Neuronal stem cell (in vitro differentiated cells): ENCODE data around the gene RANBP17.

ENCODE experiments used
- DNase-seq: peaks from one replicate; pipeline ENCODE4 v3.0.0-alpha.2; 2013; ENCODE audit warnings: low spot score
- H2AFZ ChIP-seq: one replicate; pipeline ENCODE4 v1.6.1; 2013; ENCODE audit warnings: mild to moderate bottlenecking, low read length, inconsistent platforms
- H2AK5ac ChIP-seq: 2 replicates; pipeline ENCODE4 v1.6.1; 2013; ENCODE audit warnings: low read depth, mild to moderate bottlenecking, inconsistent platforms, low read length, moderate library complexity, mixed read lengths
- H2BK120ac ChIP-seq: 2 replicates; pipeline ENCODE4 v1.6.1; 2013; ENCODE audit warnings: low read depth, mild to moderate bottlenecking, inconsistent platforms, low read length, moderate library complexity, mixed read lengths
- H2BK12ac ChIP-seq: one replicate; pipeline ENCODE4 v1.6.1; 2013; ENCODE audit warnings: low read length, inconsistent platforms
- H2BK15ac ChIP-seq: 2 replicates; pipeline ENCODE4 v1.6.1; 2013; ENCODE audit warnings: mild to moderate bottlenecking, low read length, inconsistent platforms, mixed read lengths
- H2BK5ac ChIP-seq: one replicate; pipeline ENCODE4 v1.6.1; 2013; ENCODE audit warnings: inconsistent platforms, mild to moderate bottlenecking, low read length, moderate library complexity
- H3K14ac ChIP-seq: one replicate; pipeline ENCODE4 v1.6.1; 2013; ENCODE audit warnings: low read length, inconsistent platforms
- H3K18ac ChIP-seq: 2 replicates; pipeline ENCODE4 v1.6.1; 2013; ENCODE audit warnings: low read length, inconsistent platforms
- H3K23ac ChIP-seq: 2 replicates; pipeline ENCODE4 v1.6.1; 2013; ENCODE audit warnings: low read depth, mild to moderate bottlenecking, mixed read lengths, low read length, inconsistent platforms; ENCODE audit not compliant: poor library complexity
- H3K27ac ChIP-seq: replicated peaks from 3 replicates; pipeline ENCODE4 v1.5.1; 2013; ENCODE audit warnings: low read length, inconsistent platforms
- H3K27me3 ChIP-seq, 3 experiments: 2 replicates each; pipeline ENCODE4 v1.6.1; 2013; ENCODE audit warnings: low read length in 3 of 3, mild to moderate bottlenecking in 2 of 3, inconsistent platforms in 1 of 3, low read depth in 1 of 3, mixed read lengths in 1 of 3, moderate library complexity in 1 of 3; ENCODE audit not compliant: control insufficient read depth in 3 of 3, insufficient read depth in 3 of 3
- H3K36me3 ChIP-seq, 2 donors: replicated peaks in 1 of 2; 2 replicates each; pipeline ENCODE4 v1.6.1; 2013; ENCODE audit warnings: low read length in 2 of 2; ENCODE audit not compliant: control insufficient read depth in 2 of 2, insufficient read depth in 2 of 2
- H3K4ac ChIP-seq: 2 replicates; pipeline ENCODE4 v1.6.1; 2013; ENCODE audit warnings: inconsistent platforms, mild to moderate bottlenecking, low read length, moderate library complexity
- H3K4me1 ChIP-seq, 2 donors: 1 replicate in 1 of 2; 2 replicates in 1 of 2; pipeline ENCODE4 v1.6.1; 2013; ENCODE audit warnings: low read length in 2 of 2, low read depth in 1 of 2; ENCODE audit not compliant: control insufficient read depth in 2 of 2, insufficient read depth in 1 of 2
- H3K4me2 ChIP-seq: one replicate; pipeline ENCODE4 v1.6.1; 2013; ENCODE audit warnings: mild to moderate bottlenecking, low read length, inconsistent platforms; ENCODE audit not compliant: insufficient read depth, poor library complexity, severe bottlenecking
- H3K4me3 ChIP-seq, 2 donors: 2 replicates each; pipeline ENCODE4 v1.5.1; 2013; ENCODE audit warnings: low read length in 2 of 2, mild to moderate bottlenecking in 2 of 2, inconsistent platforms in 1 of 2, moderate library complexity in 1 of 2
- H3K79me1 ChIP-seq: one replicate; pipeline ENCODE4 v1.6.1; 2013; ENCODE audit warnings: low read depth, mild to moderate bottlenecking, inconsistent platforms, low read length, moderate library complexity
- H3K9ac ChIP-seq: one replicate; pipeline ENCODE4 v1.6.1; 2013; ENCODE audit warnings: mild to moderate bottlenecking, low read depth, low read length, inconsistent platforms; ENCODE audit not compliant: poor library complexity
- H3K9me3 ChIP-seq, 2 donors: replicated peaks in 1 of 2; 2 replicates each; pipeline versions ENCODE3 to v1.6.1; 2013; ENCODE audit warnings: low read length in 2 of 2, mild to moderate bottlenecking in 2 of 2, inconsistent platforms in 1 of 2, low read depth in 1 of 2, mixed read lengths in 1 of 2, moderate library complexity in 1 of 2; ENCODE audit not compliant: control insufficient read depth in 2 of 2, insufficient read depth in 1 of 2
- H4K8ac ChIP-seq: one replicate; pipeline ENCODE4 v1.6.1; 2013; ENCODE audit warnings: low read depth, mild to moderate bottlenecking, inconsistent platforms, low read length, moderate library complexity
- H4K91ac ChIP-seq: one replicate; pipeline ENCODE4 v1.6.1; 2013; ENCODE audit warnings: low read length, low read depth, mild to moderate bottlenecking, inconsistent platforms; ENCODE audit not compliant: poor library complexity
- WGBS, 2 donors: extraction: QIAGEN DNeasy Blood & Tissue Kit; methylation state at CpG; one replicate each; pipeline ENCODE4 v1.1.7; 2013; ENCODE audit warnings: missing lambda C conversion rate in 2 of 2, mixed read lengths in 1 of 2; ENCODE audit not compliant: insufficient read length in 2 of 2, insufficient replicate concordance in 1 of 2; ENCODE audit errors: extremely low coverage in 2 of 2; 5-methylcytosine and 5-hydroxymethylcytosine counted together

The RANBP17 gene

DNA sequence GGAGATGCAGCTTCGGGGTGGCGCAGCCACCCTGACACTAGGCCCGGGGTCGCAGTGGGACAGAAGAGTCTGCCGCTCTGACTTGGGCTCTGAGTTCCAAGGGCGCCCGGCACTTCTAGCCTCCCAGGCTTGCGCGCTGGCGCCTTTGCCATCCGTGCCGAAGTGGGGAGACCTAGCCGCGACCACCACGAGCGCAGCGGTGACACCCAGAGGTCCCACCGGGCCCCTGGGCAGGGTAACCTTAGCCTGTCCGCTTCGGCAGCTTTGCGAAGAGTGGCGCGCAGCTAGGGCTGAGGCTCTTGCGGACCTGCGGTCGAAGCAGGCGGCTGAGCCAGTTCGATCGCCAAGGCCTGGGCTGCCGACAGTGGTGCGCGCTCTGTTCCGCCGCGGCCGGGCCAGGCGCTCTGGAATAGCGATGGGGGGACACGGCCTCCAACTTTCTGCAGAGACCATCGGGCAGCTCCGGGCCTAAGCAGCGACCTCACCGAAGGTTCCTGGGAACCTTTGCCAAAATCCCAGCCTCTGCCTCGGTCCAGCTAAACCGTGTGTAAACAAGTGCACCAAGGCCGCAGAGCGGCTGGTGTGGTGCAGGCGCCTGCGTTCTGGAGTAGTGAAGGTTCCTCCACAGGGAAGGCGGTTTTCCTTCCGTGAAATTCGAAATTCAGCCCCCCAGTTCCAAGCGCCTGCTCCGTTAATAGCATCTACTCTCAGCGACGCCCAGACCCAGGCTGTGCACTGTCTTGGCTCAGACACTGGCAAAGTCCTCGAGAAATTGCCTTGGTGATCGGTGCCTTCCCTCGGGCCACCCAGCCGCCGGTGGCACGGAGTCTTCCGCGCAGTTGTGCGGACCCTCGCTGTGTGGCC is 454.7 kb downstream of the RANBP17 start:
- H2BK5ac ChIP-seq: no peak overlapping the region
- no peak overlapping the region for H3K23ac ChIP-seq
- H2AK5ac ChIP-seq: peak overlapping the region; percentile 72
- no peak overlapping the region for H4K8ac ChIP-seq
- peak overlapping the region; percentile 7 for H3K18ac ChIP-seq
- peak overlapping the region; percentile 90 for H2AFZ ChIP-seq
- no peak for DNase-seq
- no CpG with 5 or more reads among the region's 66 CpGs for WGBS, 2 donors
- peaks cover 62 to 98% (median 93%) of the 10 kb centered on the region in 3 experiments for H3K27me3 ChIP-seq
- H3K9me3 ChIP-seq: peaks cover 0 to 4% of the 10 kb centered on the region in 2 donors
- H3K4me2 ChIP-seq: no peak overlapping the region
- no peak overlapping the region for H3K4me3 ChIP-seq
- no peak overlapping the region for H2BK120ac ChIP-seq
- no peak overlapping the region for H3K4ac ChIP-seq
- no peak overlapping the region for H3K9ac ChIP-seq
- no peaks in the 10 kb centered on the region for H3K79me1 ChIP-seq
- H3K14ac ChIP-seq: no peak overlapping the region
- H3K4me1 ChIP-seq: peaks cover 2 to 14% of the 10 kb centered on the region in 2 donors
- no peak overlapping the region for H4K91ac ChIP-seq
- no peak overlapping the region for H2BK15ac ChIP-seq
- no peak overlapping the region for H3K27ac ChIP-seq
- H2BK12ac ChIP-seq: no peak overlapping the region
- no peaks in the 10 kb centered on the region for H3K36me3 ChIP-seq

DNA sequence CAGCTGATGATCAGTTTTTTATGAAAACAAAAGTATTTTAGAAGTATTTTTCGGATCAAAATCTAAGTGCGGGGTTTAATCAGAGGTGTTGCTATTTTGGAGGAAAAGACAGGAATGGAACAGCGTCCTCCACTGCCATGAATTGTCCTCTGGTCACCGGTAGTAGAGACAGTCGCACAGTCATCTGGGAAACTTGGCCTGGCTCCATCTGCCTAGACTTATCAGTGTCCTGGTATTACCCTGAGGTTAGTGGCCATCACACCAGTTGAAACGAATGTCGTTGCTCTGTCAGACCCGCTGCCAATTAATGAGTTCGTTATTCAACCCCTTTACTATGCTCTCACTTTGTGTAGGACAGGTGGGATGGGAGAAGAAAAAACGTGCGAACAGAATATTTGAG is 455.4 kb downstream of the RANBP17 start:
- no peak overlapping the region for H2AFZ ChIP-seq
- no CpG with 5 or more reads among the region's 11 CpGs for WGBS, 2 donors
- H3K23ac ChIP-seq: no peak overlapping the region
- no peak overlapping the region for H2AK5ac ChIP-seq
- H2BK15ac ChIP-seq: no peak overlapping the region
- no peak overlapping the region for H2BK120ac ChIP-seq
- H3K79me1 ChIP-seq: no peaks in the 10 kb centered on the region
- no peak overlapping the region for H2BK5ac ChIP-seq
- H3K9me3 ChIP-seq: peaks cover 0 to 4% of the 10 kb centered on the region in 2 donors
- H3K27ac ChIP-seq: no peak overlapping the region
- H3K27me3 ChIP-seq: peaks cover 58 to 100% (median 89%) of the 10 kb centered on the region in 3 experiments
- no peak overlapping the region for H2BK12ac ChIP-seq
- H3K36me3 ChIP-seq: no peaks in the 10 kb centered on the region
- no peak overlapping the region for H4K8ac ChIP-seq
- H4K91ac ChIP-seq: no peak overlapping the region
- H3K4me2 ChIP-seq: no peak overlapping the region
- no peak overlapping the region for H3K4ac ChIP-seq
- no peak for DNase-seq
- no peak overlapping the region for H3K18ac ChIP-seq
- H3K14ac ChIP-seq: no peak overlapping the region
- no peak overlapping the region for H3K4me3 ChIP-seq
- no peak overlapping the region for H3K9ac ChIP-seq
- H3K4me1 ChIP-seq: peaks cover 2 to 12% of the 10 kb centered on the region in 2 donors

DNA sequence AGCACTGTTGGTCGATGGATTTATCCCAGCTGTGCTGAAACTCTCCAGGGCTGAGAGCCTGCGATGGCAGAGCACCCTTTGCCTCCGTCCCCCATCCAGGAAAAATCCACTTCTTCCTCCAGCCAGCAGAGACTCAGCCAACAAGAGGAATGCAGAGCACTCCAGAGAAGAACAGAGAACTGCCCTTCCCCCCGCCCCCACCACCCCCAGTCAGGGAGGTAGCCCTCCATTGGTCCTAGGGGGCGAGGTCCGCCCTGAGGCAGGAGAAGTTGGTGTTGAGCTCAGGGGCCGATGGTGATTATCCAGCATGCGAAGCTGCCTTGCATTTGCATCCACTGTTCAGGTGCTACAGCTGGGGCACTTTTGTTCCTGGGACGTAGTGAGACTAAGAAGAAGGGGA is 456.2 kb downstream of the RANBP17 start:
- Histone ChIP-seq H3K27ac (no peak overlapping the region), H3K4me3 (no peak overlapping the region), H3K23ac (no peak overlapping the region), H3K14ac (no peak overlapping the region), H2AFZ (no peak overlapping the region), H2BK15ac (no peak overlapping the region), H4K91ac (no peak overlapping the region), H3K18ac (no peak overlapping the region), H3K9ac (no peak overlapping the region), H3K4me1 (peaks cover 2 to 9% of the 10 kb centered on the region in 2 donors), H3K9me3 (peaks cover 0 to 2% of the 10 kb centered on the region in 2 donors), H3K4ac (no peak overlapping the region), H3K36me3 (no peaks in the 10 kb centered on the region), H2BK120ac (peak overlapping the region; percentile 64), H2BK12ac (no peak overlapping the region), H3K4me2 (no peak overlapping the region), H3K79me1 (no peaks in the 10 kb centered on the region), H3K27me3 (peaks cover 50 to 100% (median 82%) of the 10 kb centered on the region in 3 experiments), H2AK5ac (no peak overlapping the region), H2BK5ac (no peak overlapping the region), H4K8ac (no peak overlapping the region)
- DNase-seq: no peak
- WGBS, 2 donors: no CpG with 5 or more reads among the region's 9 CpGs

DNA sequence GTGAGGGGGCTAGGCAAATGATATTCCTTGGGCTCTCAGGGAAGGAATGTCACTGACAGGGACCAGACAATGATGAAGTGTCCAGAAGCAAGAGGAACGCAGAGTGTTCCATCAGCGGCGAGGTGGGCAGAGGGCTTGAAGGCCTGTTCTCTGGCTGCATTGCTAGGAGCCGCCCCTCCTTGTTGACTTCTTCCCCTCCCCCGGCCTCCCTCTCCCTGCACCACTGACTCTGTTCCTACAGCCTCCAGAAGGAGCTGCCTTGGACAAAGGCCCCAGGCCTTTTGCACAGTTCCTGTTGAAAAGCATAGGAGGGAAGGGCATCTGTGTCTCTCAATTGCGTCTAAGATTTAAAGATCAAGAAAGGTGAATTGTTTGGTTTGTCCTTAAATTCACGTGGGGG is 459.6 kb downstream of the RANBP17 start:
- Histone ChIP-seq H3K9ac (no peak overlapping the region), H3K27ac (no peak overlapping the region), H3K14ac (no peak overlapping the region), H3K23ac (no peak overlapping the region), H3K4me3 (no peak overlapping the region), H2BK12ac (no peak overlapping the region), H2BK15ac (no peak overlapping the region), H2AFZ (no peak overlapping the region), H3K27me3 (peaks cover 20 to 91% (median 56%) of the 10 kb centered on the region in 3 experiments), H4K8ac (no peak overlapping the region), H3K18ac (no peak overlapping the region), H2BK5ac (no peak overlapping the region), H3K9me3 (peaks cover 0 to 2% of the 10 kb centered on the region in 2 donors), H3K36me3 (no peaks in the 10 kb centered on the region), H4K91ac (no peak overlapping the region), H3K4me1 (peaks cover under 1 to 1% of the 10 kb centered on the region in 2 donors), H3K79me1 (no peaks in the 10 kb centered on the region), H2AK5ac (no peak overlapping the region), H3K4ac (no peak overlapping the region), H3K4me2 (no peak overlapping the region), H2BK120ac (no peak overlapping the region)
- WGBS, 2 donors: no CpG with 5 or more reads among the region's 7 CpGs
- no peak for DNase-seq
